ENCODE measurements around the gene CYB5R2.

DNA sequence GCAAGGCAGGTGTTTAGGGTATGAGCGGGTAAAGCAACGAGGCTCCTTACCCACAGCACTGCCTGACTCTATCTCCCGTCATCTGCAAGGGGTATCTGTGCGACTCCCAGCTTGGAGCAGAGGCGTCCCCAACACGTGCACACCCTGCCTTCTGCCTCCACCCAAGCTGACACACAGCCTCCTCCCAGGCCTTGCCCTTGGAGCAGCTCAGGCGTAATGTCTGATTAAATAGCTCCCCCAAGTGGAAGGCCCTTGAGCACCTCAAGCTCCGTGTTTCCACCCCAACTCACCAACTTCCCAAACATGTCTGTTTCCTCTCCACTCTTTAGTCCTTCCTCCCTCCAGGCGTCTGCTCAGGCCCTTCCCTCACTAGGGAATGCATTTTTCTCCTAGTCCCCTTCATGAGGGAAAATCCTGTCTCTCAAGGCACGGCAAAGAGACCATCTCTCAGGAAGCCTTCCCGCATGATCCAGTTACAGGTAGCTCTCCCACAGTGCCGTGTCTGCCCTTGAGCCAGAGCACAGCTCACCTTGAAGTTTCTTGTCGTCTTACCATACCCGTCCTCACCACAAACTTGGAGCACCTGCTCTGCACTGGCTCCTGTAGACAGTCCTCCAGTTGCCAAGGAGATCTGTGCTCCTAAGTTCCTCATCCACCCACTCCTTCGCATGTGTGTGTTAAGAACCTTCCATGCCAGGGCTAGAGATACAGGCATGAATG, 15.8 kb downstream of the CYB5R2 start:
- peak; percentile 27 to 43 (median 41) for TF ChIP-seq CTCF (IDR thresholded peaks at IDR 0.05)
- no peak for TF ChIP-seq POLR2A (IDR thresholded peaks at IDR 0.05)
- TF ChIP-seq POLR2AphosphoS5 (IDR thresholded peaks at IDR 0.05; ENCODE audit: insufficient read depth in 1 of 2, low read depth in 1 of 2) = no peak

Measured in vagina (tissue), 2 donors.